MM.1S (cell line): ENCODE measurements around the gene PREX1.
"Not testable (repeated sequence)": the region's sequence is repeated elsewhere in the genome, so short reads cannot be mapped to it uniquely, and the experiment has no call there.

ENCODE experiments used
- DNase-seq: peaks from one replicate; pipeline ENCODE4 v3.0.0-alpha.2; 2015
- H2AFZ ChIP-seq: fragments of 300-600 bp; sonication (generic); 2 replicates; pipeline ENCODE4 v1.6.0; 2016; ENCODE audit warnings: antibody characterized with exemption, low read length
- H3F3A ChIP-seq: fragments of 300-600 bp; sonication (generic); 2 replicates; pipeline ENCODE4 v1.6.1; 2016; ENCODE audit warnings: mild to moderate bottlenecking, antibody characterized with exemption, low read length, moderate library complexity, mixed read lengths; ENCODE audit not compliant: insufficient read depth
- H3K27ac ChIP-seq: fragments of 300-600 bp; sonication (generic); 2 replicates; pipeline ENCODE4 v1.5.1; 2016; ENCODE audit warnings: mild to moderate bottlenecking, low read length
- H3K27me3 ChIP-seq: fragments of 300-600 bp; sonication (generic); replicated peaks from 2 replicates; pipeline ENCODE4 v1.6.0; 2016; ENCODE audit warnings: low read length; ENCODE audit not compliant: insufficient read depth
- H3K36me3 ChIP-seq: fragments of 300-600 bp; sonication (generic); replicated peaks from 2 replicates; pipeline ENCODE4 v1.6.1; 2016; ENCODE audit warnings: mild to moderate bottlenecking, low read length, mixed read lengths; ENCODE audit not compliant: insufficient read depth
- H3K4me1 ChIP-seq: fragments of 300-600 bp; sonication (generic); 2 replicates; pipeline ENCODE4 v1.6.1; 2016; ENCODE audit warnings: low read length, mixed read lengths
- H3K4me2 ChIP-seq: fragments of 300-600 bp; sonication (generic); 2 replicates; pipeline ENCODE4 v1.6.0; 2016; ENCODE audit warnings: low read depth, low read length
- H3K4me3 ChIP-seq: fragments of 300-600 bp; sonication (generic); 2 replicates; pipeline ENCODE4 v1.5.1; 2016; ENCODE audit warnings: low read length, mixed read lengths
- H3K79me2 ChIP-seq: fragments of 300-600 bp; sonication (generic); 2 replicates; pipeline ENCODE4 v1.6.1; 2016; ENCODE audit warnings: mixed run types, low read length, mixed read lengths
- H3K9ac ChIP-seq: fragments of 300-600 bp; sonication (generic); 2 replicates; pipeline ENCODE4 v1.6.1; 2016; ENCODE audit warnings: low read length, mixed read lengths
- H3K9me2 ChIP-seq: fragments of 300-600 bp; sonication (generic); replicated peaks from 2 replicates; pipeline ENCODE4 v1.6.1; 2016; ENCODE audit warnings: mild to moderate bottlenecking, low read length, mixed read lengths; ENCODE audit not compliant: insufficient read depth
- H3K9me3 ChIP-seq: fragments of 300-600 bp; sonication (generic); replicated peaks from 2 replicates; pipeline ENCODE4 v1.6.1; 2016; ENCODE audit warnings: mild to moderate bottlenecking, low read length, mixed read lengths; ENCODE audit not compliant: insufficient read depth
- H4K20me1 ChIP-seq: fragments of 300-600 bp; sonication (generic); 2 replicates; pipeline ENCODE4 v1.6.1; 2016; ENCODE audit warnings: mild to moderate bottlenecking, low read length, moderate library complexity, mixed read lengths; ENCODE audit not compliant: insufficient read depth
- CTCF ChIP-seq: fragments of 300-600 bp; sonication (generic); IDR thresholded peaks from 2 replicates; pipeline ENCODE4 v1.5.1; 2016; ENCODE audit warnings: antibody characterized with exemption, low read length, mixed read lengths
- EZH2 ChIP-seq: fragments of 300-600 bp; sonication (generic); optimal IDR thresholded peaks from 2 replicates; pipeline ENCODE3; 2017; ENCODE audit warnings: low read depth, mild to moderate bottlenecking, antibody characterized with exemption, low read length, mixed read lengths
- EZH2phosphoT487 ChIP-seq: fragments of 300-600 bp; sonication (generic); IDR thresholded peaks from 2 replicates; pipeline ENCODE4 v1.6.1; 2018; ENCODE audit warnings: antibody characterized with exemption, low read length

PREX1 gene

GRCh38 chr20:48760403-48760983 is 67.3 kb downstream of the PREX1 start:
- peak; percentile 61 for DNase-seq
- Histone ChIP-seq H3K27me3 (no peaks in the 10 kb centered on the region), H3K4me3 (no peak overlapping the region), H3K9me2 (no peaks in the 10 kb centered on the region), H3K9me3 (no peaks in the 10 kb centered on the region), H2AFZ (peak overlapping the region; percentile 46), H3K36me3 (no peaks in the 10 kb centered on the region), H3K4me2 (peak overlapping the region; percentile 36), H3K27ac (no peak overlapping the region), H3K79me2 (no peaks in the 10 kb centered on the region), H3F3A (no peaks in the 10 kb centered on the region), H3K4me1 (peaks cover 13% of the 10 kb centered on the region), H4K20me1 (no peaks in the 10 kb centered on the region), H3K9ac (no peak overlapping the region)
- TF ChIP-seq EZH2phosphoT487 (no peak), CTCF (no peak)

- peak overlapping the region; percentile 46; the same call in 1 of the 2 replicates for H2AFZ ChIP-seq
- H3K9me2 ChIP-seq: no peaks in the 10 kb centered on the region
- no peak overlapping the region for H3K9ac ChIP-seq
- H3F3A ChIP-seq: no peaks in the 10 kb centered on the region
- H3K79me2 ChIP-seq: no peaks in the 10 kb centered on the region
- no peaks in the 10 kb centered on the region for H3K27me3 ChIP-seq
- no peaks in the 10 kb centered on the region for H3K36me3 ChIP-seq
- H3K4me3 ChIP-seq: no peak overlapping the region
- no peaks in the 10 kb centered on the region for H3K9me3 ChIP-seq
- no peak overlapping the region for H3K27ac ChIP-seq
- peaks cover 13% of the 10 kb centered on the region for H3K4me1 ChIP-seq
- no peaks in the 10 kb centered on the region for H4K20me1 ChIP-seq
- no peak for DNase-seq
- TF ChIP-seq EZH2: no peak
- TF ChIP-seq EZH2phosphoT487: no peak
- TF ChIP-seq CTCF: no peak
- H3K4me2 ChIP-seq: no peak overlapping the region
Observed at GRCh38 chr20:48759631-48760245, 68.1 kb downstream of the PREX1 start.

- H3K27ac ChIP-seq: no peak overlapping the region
- H3K4me3 ChIP-seq: no peak overlapping the region
- no peaks in the 10 kb centered on the region for H3K9me3 ChIP-seq
- no peak for DNase-seq
- no peak overlapping the region for H3K9ac ChIP-seq
- H4K20me1 ChIP-seq: no peaks in the 10 kb centered on the region
- H3K27me3 ChIP-seq: no peaks in the 10 kb centered on the region
- no peaks in the 10 kb centered on the region for H3K79me2 ChIP-seq
- no peak overlapping the region for H3K4me2 ChIP-seq
- no peak overlapping the region for H2AFZ ChIP-seq
- H3K9me2 ChIP-seq: no peaks in the 10 kb centered on the region
- no peaks in the 10 kb centered on the region for H3F3A ChIP-seq
- no peak for TF ChIP-seq EZH2
- no peak for TF ChIP-seq CTCF
- TF ChIP-seq EZH2phosphoT487: no peak
- peaks cover 13% of the 10 kb centered on the region for H3K4me1 ChIP-seq
- H3K36me3 ChIP-seq: no peaks in the 10 kb centered on the region
Observed at GRCh38 chr20:48758206-48758820, 69.5 kb downstream of the PREX1 start.

DNA sequence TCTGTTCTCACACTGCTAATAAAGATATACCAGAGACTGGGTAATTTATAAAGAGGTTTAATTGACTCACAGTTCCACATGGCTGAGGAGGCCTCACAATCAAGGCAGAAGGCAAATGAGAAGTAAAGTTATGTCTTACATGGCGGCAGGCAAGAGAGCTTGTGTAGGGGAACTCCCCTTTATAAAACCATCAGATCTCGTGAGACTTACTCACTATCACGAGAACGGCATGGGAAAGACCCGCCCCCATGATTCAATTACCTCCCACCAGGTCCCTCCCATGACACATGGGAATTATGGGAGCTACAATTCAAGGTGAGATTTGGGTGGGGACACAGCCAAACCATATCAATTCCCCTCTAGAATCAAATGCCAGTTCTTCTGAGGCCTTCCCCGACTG is 71.0 kb downstream of the PREX1 start:
- peaks cover 13% of the 10 kb centered on the region for H3K4me1 ChIP-seq
- not testable (repeated sequence) for H3K9me2 ChIP-seq, H3K36me3 ChIP-seq, H3K9me3 ChIP-seq, H3K27ac ChIP-seq, H3K9ac ChIP-seq, H3K4me2 ChIP-seq, H3K4me3 ChIP-seq, H3K79me2 ChIP-seq, H4K20me1 ChIP-seq, H3F3A ChIP-seq, H2AFZ ChIP-seq, DNase-seq, H3K27me3 ChIP-seq
